ENCODE measurements around the gene RAB27B.

RAB27B gene

DNA sequence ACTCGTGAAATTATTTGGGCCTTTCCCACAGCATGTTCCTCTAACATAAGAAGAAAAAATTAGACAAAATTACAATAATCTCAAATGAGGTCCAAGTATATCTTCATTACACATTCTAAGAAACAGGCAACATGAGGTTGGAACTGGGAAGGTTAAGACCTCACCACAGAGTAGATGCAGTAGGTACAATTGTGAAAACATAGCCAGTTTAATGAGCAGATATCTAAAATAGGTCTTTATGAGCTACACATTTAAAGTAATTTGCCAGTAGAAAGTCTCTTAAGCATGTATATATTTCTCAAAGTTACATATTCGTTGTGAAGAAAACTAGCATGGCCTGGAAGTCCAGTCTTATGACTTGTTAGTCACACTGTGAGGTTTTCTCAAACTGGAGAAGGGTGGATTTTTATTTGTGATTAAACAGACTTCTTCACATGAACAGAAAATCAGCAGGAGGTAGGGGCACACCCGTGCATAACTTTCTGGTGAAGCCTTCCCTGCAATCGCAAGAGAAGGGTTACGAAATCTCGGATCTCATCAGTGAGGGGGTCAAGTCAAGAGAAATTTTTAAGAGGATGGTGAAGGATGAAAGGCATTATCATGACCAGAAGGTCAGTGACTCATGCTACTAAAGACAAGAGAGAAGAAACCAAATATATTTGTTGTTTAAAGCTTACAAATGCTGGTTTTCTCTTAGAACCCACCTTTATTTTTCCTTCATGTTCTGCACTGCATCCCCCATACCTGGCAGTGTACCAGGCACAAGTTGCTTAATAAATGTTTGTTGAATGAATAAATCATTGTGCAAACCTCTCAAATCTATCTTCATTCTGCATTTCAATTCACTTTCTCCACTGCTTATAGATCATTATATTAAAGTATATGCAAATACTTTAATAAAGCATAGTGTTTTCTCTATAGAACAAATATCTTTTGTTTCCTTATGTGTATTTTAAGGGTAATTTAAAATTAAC is 5.1 kb upstream of the RAB27B start:
- Histone ChIP-seq H3K27me3 (replicated peaks) (no peaks in the 10 kb centered on the region), H3K36me3 (replicated peaks) (no peaks in the 10 kb centered on the region), H3K27ac (peak overlapping the region; percentile 98), H3K4me3 (ENCODE audit: low read depth, low read length) (no peak overlapping the region)
- in situ Hi-C loops (cut with HindIII; ENCODE audit: low pct_ligation_motif_present, low sequenced_read_pairs): no loop called here
- peak; percentile 90 for DNase-seq
- no peak for TF ChIP-seq CTCF (IDR thresholded peaks at IDR 0.05; ENCODE audit: low read depth, low read length, missing control alignments)

GRCh38 chr18:54824761-54825160 is 3.5 kb upstream of the RAB27B start:
- in situ Hi-C loops (cut with HindIII; ENCODE audit: low pct_ligation_motif_present, low sequenced_read_pairs): no loop called here

DNA sequence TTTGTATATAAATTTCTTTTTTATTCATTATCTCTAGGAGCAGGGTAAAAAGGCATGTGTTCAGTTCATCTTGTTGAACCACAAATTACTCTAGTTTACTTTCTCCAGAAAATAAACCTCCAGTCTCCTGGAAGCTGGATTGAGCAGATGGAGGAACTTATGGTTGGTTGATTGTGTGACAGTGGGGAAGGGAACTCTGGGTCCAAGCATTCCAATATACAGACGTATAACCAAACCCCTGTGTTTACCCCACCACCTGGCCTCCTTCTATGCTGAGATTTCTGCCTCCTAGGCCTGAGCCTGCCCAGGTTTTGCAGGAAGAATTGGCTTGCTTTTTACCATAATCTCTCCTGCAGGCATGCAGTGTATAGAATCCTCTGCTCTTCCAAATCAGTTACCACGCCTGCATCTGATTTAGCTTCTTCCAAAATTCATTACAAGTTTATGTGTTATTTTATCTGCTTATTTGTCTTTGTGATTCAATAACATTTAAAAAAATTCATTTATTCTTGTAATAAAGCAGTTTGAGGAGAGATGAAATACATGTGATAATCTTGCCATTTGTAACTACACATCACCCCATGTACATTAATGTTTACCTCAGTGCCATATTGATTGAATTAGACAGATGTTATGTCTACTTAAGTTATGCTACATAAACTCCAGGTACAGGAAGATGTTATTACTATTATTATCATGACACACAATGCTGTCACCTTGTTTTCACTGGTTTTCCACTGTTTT is 2.5 kb upstream of the RAB27B start:
- TF ChIP-seq CTCF (IDR thresholded peaks at IDR 0.05; ENCODE audit: low read depth, low read length, missing control alignments): no peak
- Histone ChIP-seq H3K27me3 (replicated peaks) (no peaks in the 10 kb centered on the region), H3K27ac (no peak overlapping the region), H3K4me3 (ENCODE audit: low read depth, low read length) (no peak overlapping the region), H3K36me3 (replicated peaks) (no peaks in the 10 kb centered on the region)
- no peak for DNase-seq
- in situ Hi-C loops (cut with HindIII; ENCODE audit: low pct_ligation_motif_present, low sequenced_read_pairs): no loop called here

More at GRCh38 chr18:54824761-54825160, 3.5 kb upstream of the RAB27B start:
- H3K36me3 ChIP-seq (replicated peaks): no peaks in the 10 kb centered on the region
- DNase-seq: no peak
- H3K27me3 ChIP-seq (replicated peaks): no peaks in the 10 kb centered on the region
- no peak overlapping the region for H3K27ac ChIP-seq
- H3K4me3 ChIP-seq (ENCODE audit: low read depth, low read length): no peak overlapping the region
- TF ChIP-seq CTCF (IDR thresholded peaks at IDR 0.05; ENCODE audit: low read depth, low read length, missing control alignments): no peak

- no peak for TF ChIP-seq CTCF (IDR thresholded peaks at IDR 0.05; ENCODE audit: low read depth, low read length, missing control alignments)
- peak overlapping the region; percentile 79 for H3K27ac ChIP-seq
- H3K4me3 ChIP-seq (ENCODE audit: low read depth, low read length): peak overlapping the region; percentile 70
- H3K27me3 ChIP-seq (replicated peaks): no peaks in the 10 kb centered on the region
- DNase-seq: no peak
- in situ Hi-C loops (cut with HindIII; ENCODE audit: low pct_ligation_motif_present, low sequenced_read_pairs): no loop called here
- no peaks in the 10 kb centered on the region for H3K36me3 ChIP-seq (replicated peaks)
Observed at GRCh38 chr18:54828986-54829385, 709 bp downstream of the RAB27B start.

DNA sequence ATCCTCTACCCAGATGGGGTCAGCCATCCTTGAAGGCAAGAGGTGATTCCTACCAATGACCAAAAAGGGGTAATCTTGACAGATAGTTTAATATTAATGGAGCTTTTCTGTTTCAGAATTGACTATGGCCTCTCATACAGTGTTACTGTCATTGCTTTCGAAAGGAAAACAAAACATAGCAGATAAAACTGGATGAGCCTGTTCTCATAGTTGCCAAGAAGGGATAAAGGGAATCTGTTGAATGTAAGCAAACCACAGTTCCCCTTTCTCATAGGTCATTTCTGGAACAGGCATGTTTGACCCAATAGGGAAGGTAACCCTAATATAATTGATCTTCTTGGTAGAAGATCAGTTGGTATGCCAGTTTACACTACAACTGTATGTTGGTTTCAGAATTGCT is 1.6 kb downstream of the RAB27B start:
- Histone ChIP-seq H3K4me3 (ENCODE audit: low read depth, low read length) (no peak overlapping the region), H3K27ac (no peak overlapping the region), H3K36me3 (replicated peaks) (no peaks in the 10 kb centered on the region), H3K27me3 (replicated peaks) (no peaks in the 10 kb centered on the region)
- in situ Hi-C loops (cut with HindIII; ENCODE audit: low pct_ligation_motif_present, low sequenced_read_pairs): no loop called here
- DNase-seq: no peak
- no peak for TF ChIP-seq CTCF (IDR thresholded peaks at IDR 0.05; ENCODE audit: low read depth, low read length, missing control alignments)
